Nephron progenitor cell (in vitro differentiated cells): ENCODE measurements around the gene CHPF.

ENCODE experiments used
- DNase-seq: peaks from one replicate; pipeline ENCODE4 v3.0.0; 2021
- H3K27ac Mint-ChIP-seq: 2 replicates; pipeline ENCODE4 v1.8.0; 2021; ENCODE audit warnings: mild to moderate bottlenecking, moderate library complexity, mixed read lengths
- H3K27me3 Mint-ChIP-seq: 2 replicates; pipeline ENCODE4 v1.8.0; 2021; ENCODE audit warnings: mild to moderate bottlenecking, low read depth, mixed read lengths; ENCODE audit not compliant: poor library complexity
- H3K36me3 Mint-ChIP-seq: 2 replicates; pipeline ENCODE4 v1.8.0; 2021; ENCODE audit warnings: low read depth, mixed read lengths
- H3K4me1 Mint-ChIP-seq: 2 replicates; pipeline ENCODE4 v1.8.0; 2021; ENCODE audit warnings: mixed read lengths
- H3K4me3 Mint-ChIP-seq: 2 replicates; pipeline ENCODE4 v1.8.0; 2021; ENCODE audit warnings: mild to moderate bottlenecking, moderate library complexity, mixed read lengths
- H3K9me3 Mint-ChIP-seq: 2 replicates; pipeline ENCODE4 v1.8.0; 2021; ENCODE audit warnings: mild to moderate bottlenecking, moderate library complexity, mixed read lengths
- CTCF ChIP-seq: fragments of 200-600 bp; sonication (generic); IDR thresholded peaks from 2 replicates; pipeline ENCODE4 v1.5.0; 2021; ENCODE audit warnings: antibody characterized with exemption

CHPF gene

GRCh38 chr2:219549619-219550018, 6.0 kb upstream of the CHPF start:
- DNase-seq = no peak
- H3K36me3 Mint-ChIP-seq = peaks cover 6% of the 10 kb centered on the region
- no peaks in the 10 kb centered on the region for H3K9me3 Mint-ChIP-seq
- no peak overlapping the region for H3K27ac Mint-ChIP-seq
- TF ChIP-seq CTCF = no peak
- H3K4me3 Mint-ChIP-seq = no peak overlapping the region
- peaks cover 15% of the 10 kb centered on the region for H3K4me1 Mint-ChIP-seq
- peaks cover 79% of the 10 kb centered on the region for H3K27me3 Mint-ChIP-seq

GRCh38 chr2:219548990-219549389, 5.4 kb upstream of the CHPF start:
- H3K27me3 Mint-ChIP-seq = peaks cover 83% of the 10 kb centered on the region
- H3K36me3 Mint-ChIP-seq = peaks cover 3% of the 10 kb centered on the region
- no peaks in the 10 kb centered on the region for H3K9me3 Mint-ChIP-seq
- H3K4me3 Mint-ChIP-seq = no peak overlapping the region
- TF ChIP-seq CTCF = no peak
- no peak overlapping the region for H3K27ac Mint-ChIP-seq
- no peak for DNase-seq
- peaks cover 22% of the 10 kb centered on the region for H3K4me1 Mint-ChIP-seq

GRCh38 chr2:219547621-219548020, 4.0 kb upstream of the CHPF start:
- Mint-ChIP-seq H3K4me3 (no peak overlapping the region), H3K27ac (no peak overlapping the region), H3K9me3 (no peaks in the 10 kb centered on the region), H3K36me3 (no peaks in the 10 kb centered on the region), H3K4me1 (peaks cover 26% of the 10 kb centered on the region), H3K27me3 (peaks cover 76% of the 10 kb centered on the region)
- TF ChIP-seq CTCF = no peak
- DNase-seq = no peak

GRCh38 chr2:219545943-219546352, 2.3 kb upstream of the CHPF start:
- Mint-ChIP-seq H3K4me3 (peak overlapping the region; percentile 11), H3K27me3 (peaks cover 71% of the 10 kb centered on the region), H3K4me1 (peaks cover 24% of the 10 kb centered on the region)

GRCh38 chr2:219545295-219545942, 1.8 kb upstream of the CHPF start:
- Mint-ChIP-seq H3K27me3 (peaks cover 66% of the 10 kb centered on the region), H3K4me3 (peak overlapping the region; percentile 89), H3K27ac (no peak overlapping the region), H3K36me3 (peaks cover 6% of the 10 kb centered on the region), H3K9me3 (no peaks in the 10 kb centered on the region), H3K4me1 (peaks cover 21% of the 10 kb centered on the region)
- no peak for TF ChIP-seq CTCF
- DNase-seq = no peak

More at GRCh38 chr2:219545943-219546352, 2.3 kb upstream of the CHPF start:
- no peak overlapping the region for H3K27ac Mint-ChIP-seq
- DNase-seq = no peak
- H3K36me3 Mint-ChIP-seq = peaks cover 3% of the 10 kb centered on the region
- no peaks in the 10 kb centered on the region for H3K9me3 Mint-ChIP-seq
- no peak for TF ChIP-seq CTCF

- DNase-seq = no peak
- peaks cover 6% of the 10 kb centered on the region for H3K36me3 Mint-ChIP-seq
- H3K4me3 Mint-ChIP-seq = peak overlapping the region; percentile 89
- H3K4me1 Mint-ChIP-seq = peaks cover 22% of the 10 kb centered on the region
- H3K27ac Mint-ChIP-seq = no peak overlapping the region
- TF ChIP-seq CTCF = no peak
- H3K27me3 Mint-ChIP-seq = peaks cover 57% of the 10 kb centered on the region
- H3K9me3 Mint-ChIP-seq = no peaks in the 10 kb centered on the region
Measured at GRCh38 chr2:219544567-219544966, 958 bp upstream of the CHPF start.
